ENCODE data around the gene PROCR.

Gene PROCR

GRCh38 chr20:35133735-35134134, 38.1 kb upstream of the PROCR start:
- no peak for TF ChIP-seq CTCF (IDR thresholded peaks at IDR 0.05; ENCODE audit: control insufficient read depth, extremely low read depth, insufficient read depth)
- no peak overlapping the region for H3K4me3 ChIP-seq (ENCODE audit: low read depth, low read length)
- DNase-seq (ENCODE audit: low read depth), result no peak

GRCh38 chr20:35134472-35134871, 37.4 kb upstream of the PROCR start:
- no peak for DNase-seq (ENCODE audit: low read depth)
- H3K4me3 ChIP-seq (ENCODE audit: low read depth, low read length), result no peak overlapping the region
- TF ChIP-seq CTCF (IDR thresholded peaks at IDR 0.05; ENCODE audit: control insufficient read depth, extremely low read depth, insufficient read depth), result no peak

- no peak for TF ChIP-seq CTCF (IDR thresholded peaks at IDR 0.05; ENCODE audit: control insufficient read depth, extremely low read depth, insufficient read depth)
- no peak for DNase-seq (ENCODE audit: low read depth)
- no peak overlapping the region for H3K4me3 ChIP-seq (ENCODE audit: low read depth, low read length)
Measured at GRCh38 chr20:35134880-35135279, 37.0 kb upstream of the PROCR start.

GRCh38 chr20:35135867-35136586, 35.8 kb upstream of the PROCR start:
- no peak for TF ChIP-seq CTCF (IDR thresholded peaks at IDR 0.05; ENCODE audit: control insufficient read depth, extremely low read depth, insufficient read depth)
- H3K4me3 ChIP-seq (ENCODE audit: low read depth, low read length), result no peak overlapping the region
- no peak for DNase-seq (ENCODE audit: low read depth)

GRCh38 chr20:35144694-35145093, 27.2 kb upstream of the PROCR start:
- DNase-seq (ENCODE audit: low read depth), result no peak
- H3K4me3 ChIP-seq (ENCODE audit: low read depth, low read length), result no peak overlapping the region
- TF ChIP-seq CTCF (IDR thresholded peaks at IDR 0.05; ENCODE audit: control insufficient read depth, extremely low read depth, insufficient read depth), result no peak

GRCh38 chr20:35145141-35145564, 26.7 kb upstream of the PROCR start:
- DNase-seq (ENCODE audit: low read depth), result peak; percentile 49
- TF ChIP-seq CTCF (IDR thresholded peaks at IDR 0.05; ENCODE audit: control insufficient read depth, extremely low read depth, insufficient read depth), result peak; percentile 92
- H3K4me3 ChIP-seq (ENCODE audit: low read depth, low read length), result no peak overlapping the region
